Suprapubic skin (tissue), 4 donors: ENCODE measurements around the gene SLC2A4. TPM values are rescaled to one million over a fixed set of nuclear protein-coding genes. Genes with fewer than 3 reads are reported as not detected.
A peak's percentile ranks its signal among the peaks of the same experiment; 100 is the strongest.

Experiments used
- DNase-seq, 2 donors: peaks; one replicate each; pipeline ENCODE4 v3.0.0-alpha.2; 2019; ENCODE audit warnings: low spot score in 2 of 2
- H3K27ac ChIP-seq: fragments of 200-600 bp; sonication (generic); one replicate; pipeline ENCODE4 v1.5.1; 2019
- H3K27me3 ChIP-seq: fragments of 200-600 bp; sonication (generic); one replicate; pipeline ENCODE4 v1.5.1; 2019
- H3K36me3 ChIP-seq: fragments of 200-600 bp; sonication (generic); one replicate; pipeline ENCODE4 v1.5.1; 2019
- H3K4me1 ChIP-seq: fragments of 200-600 bp; sonication (generic); one replicate; pipeline ENCODE4 v1.5.1; 2019
- H3K4me3 ChIP-seq: fragments of 200-600 bp; sonication (generic); one replicate; pipeline ENCODE4 v1.5.1; 2019; ENCODE audit warnings: mild to moderate bottlenecking
- H3K9me3 ChIP-seq: fragments of 200-600 bp; sonication (generic); one replicate; pipeline ENCODE4 v1.5.1; 2019
- EP300 ChIP-seq: sonication (generic); formaldehyde crosslinking; IDR thresholded peaks from one replicate; pipeline ENCODE4 v1.6.1; 2017; ENCODE audit warnings: antibody characterized with exemption
- POLR2A ChIP-seq, 2 donors: fragments of 450-650 bp; IDR thresholded peaks; one replicate each; pipeline ENCODE4 v1.6.1; 2017; ENCODE audit warnings: antibody characterized with exemption in 2 of 2, mild to moderate bottlenecking in 2 of 2, moderate library complexity in 2 of 2
- POLR2AphosphoS5 ChIP-seq, 3 donors: sonication (generic); formaldehyde crosslinking; IDR thresholded peaks; one replicate each; pipeline ENCODE4 v1.6.1; 2017; ENCODE audit warnings: antibody characterized with exemption in 3 of 3
- WGBS: methylation state at CpG from one replicate; pipeline ENCODE4 v1.1.5; 2018; 5-methylcytosine and 5-hydroxymethylcytosine counted together
- total RNA-seq, 4 donors: library from RNA; depleted of rRNA; stranded (reverse); fragments of >200 nt; gene quantifications; one replicate each; pipeline ENCODE4 v1.1.0, GENCODE V29; 2016
- TF ChIP-seq, protein P1 (sequence below), 2 donors: fragments of 200-600 bp in 1 of 2; fragments of 450-650 bp in 1 of 2; sonication (generic) in 1 of 2; IDR thresholded peaks; one replicate each; pipeline ENCODE4 v1.5.1; 2016 to 2019; ENCODE audit warnings: antibody characterized with exemption in 2 of 2, mild to moderate bottlenecking in 1 of 2, moderate library complexity in 1 of 2

Gene SLC2A4
- total RNA-seq = 10 to 100 TPM in 2 of 4 donors, 1 to 10 TPM in 2; 2.4 to 19.4 (median 10.8) TPM

DNA sequence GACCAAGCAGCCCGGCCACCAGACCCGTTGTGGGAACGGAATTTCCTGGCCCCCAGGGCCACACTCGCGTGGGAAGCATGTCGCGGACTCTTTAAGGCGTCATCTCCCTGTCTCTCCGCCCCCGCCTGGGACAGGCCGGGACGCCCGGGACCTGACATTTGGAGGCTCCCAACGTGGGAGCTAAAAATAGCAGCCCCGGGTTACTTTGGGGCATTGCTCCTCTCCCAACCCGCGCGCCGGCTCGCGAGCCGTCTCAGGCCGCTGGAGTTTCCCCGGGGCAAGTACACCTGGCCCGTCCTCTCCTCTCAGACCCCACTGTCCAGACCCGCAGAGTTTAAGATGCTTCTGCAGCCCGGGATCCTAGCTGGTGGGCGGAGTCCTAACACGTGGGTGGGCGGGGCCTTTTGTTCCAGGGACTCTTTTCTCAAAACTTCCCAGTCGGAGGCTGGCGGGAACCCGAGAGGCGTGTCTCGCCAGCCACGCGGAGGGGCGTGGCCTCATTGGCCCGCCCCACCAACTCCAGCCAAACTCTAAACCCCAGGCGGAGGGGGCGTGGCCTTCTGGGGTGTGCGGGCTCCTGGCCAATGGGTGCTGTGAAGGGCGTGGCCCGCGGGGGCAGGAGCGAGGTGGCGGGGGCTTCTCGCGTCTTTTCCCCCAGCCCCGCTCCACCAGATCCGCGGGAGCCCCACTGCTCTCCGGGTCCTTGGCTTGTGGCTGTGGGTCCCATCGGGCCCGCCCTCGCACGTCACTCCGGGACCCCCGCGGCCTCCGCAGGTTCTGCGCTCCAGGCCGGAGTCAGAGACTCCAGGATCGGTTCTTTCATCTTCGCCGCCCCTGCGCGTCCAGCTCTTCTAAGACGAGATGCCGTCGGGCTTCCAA, at the start of gene SLC2A4:
SLC2A4 (plus strand) TSS at position 645 of the 879 bp plus-strand sequence; CDS start at position 862, 217 bp downstream.
- no peak for TF ChIP-seq POLR2AphosphoS5 (IDR thresholded peaks at IDR 0.05)
- no peak for TF ChIP-seq POLR2A (IDR thresholded peaks at IDR 0.05)
- TF ChIP-seq, protein P1, sequence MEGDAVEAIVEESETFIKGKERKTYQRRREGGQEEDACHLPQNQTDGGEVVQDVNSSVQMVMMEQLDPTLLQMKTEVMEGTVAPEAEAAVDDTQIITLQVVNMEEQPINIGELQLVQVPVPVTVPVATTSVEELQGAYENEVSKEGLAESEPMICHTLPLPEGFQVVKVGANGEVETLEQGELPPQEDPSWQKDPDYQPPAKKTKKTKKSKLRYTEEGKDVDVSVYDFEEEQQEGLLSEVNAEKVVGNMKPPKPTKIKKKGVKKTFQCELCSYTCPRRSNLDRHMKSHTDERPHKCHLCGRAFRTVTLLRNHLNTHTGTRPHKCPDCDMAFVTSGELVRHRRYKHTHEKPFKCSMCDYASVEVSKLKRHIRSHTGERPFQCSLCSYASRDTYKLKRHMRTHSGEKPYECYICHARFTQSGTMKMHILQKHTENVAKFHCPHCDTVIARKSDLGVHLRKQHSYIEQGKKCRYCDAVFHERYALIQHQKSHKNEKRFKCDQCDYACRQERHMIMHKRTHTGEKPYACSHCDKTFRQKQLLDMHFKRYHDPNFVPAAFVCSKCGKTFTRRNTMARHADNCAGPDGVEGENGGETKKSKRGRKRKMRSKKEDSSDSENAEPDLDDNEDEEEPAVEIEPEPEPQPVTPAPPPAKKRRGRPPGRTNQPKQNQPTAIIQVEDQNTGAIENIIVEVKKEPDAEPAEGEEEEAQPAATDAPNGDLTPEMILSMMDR (IDR thresholded peaks at IDR 0.05) = no peak
- no peak for TF ChIP-seq EP300
- Histone ChIP-seq H3K9me3 (no peaks in the 10 kb centered on the region), H3K4me1 (peaks cover 34% of the 10 kb centered on the region), H3K36me3 (no peaks in the 10 kb centered on the region), H3K27me3 (peaks cover 3% of the 10 kb centered on the region), H3K27ac (peak within 1 kb of the TSS; percentile 73), H3K4me3 (peak within 1 kb of the TSS; percentile 53)
- peak; percentile 95 for DNase-seq
- WGBS = 0% methylated on average over 32 of the region's 71 CpGs

DNA sequence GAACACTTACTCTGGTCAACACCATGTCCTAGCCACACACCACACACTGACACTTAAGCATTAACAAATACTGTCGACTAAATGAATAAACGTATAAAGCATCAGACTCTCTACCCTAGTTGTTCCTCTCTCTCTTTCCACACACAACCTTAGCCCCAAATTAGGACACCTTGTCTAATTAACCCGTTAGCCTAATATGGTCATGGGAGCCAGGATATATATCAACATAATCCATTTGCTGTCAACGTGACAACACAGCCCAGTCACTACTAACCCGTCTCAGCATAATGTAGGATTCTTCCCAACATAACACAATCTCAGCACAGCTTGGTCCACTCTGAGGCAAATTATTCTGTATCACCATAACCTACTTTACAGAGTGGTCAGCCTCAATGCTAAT, 49.4 kb upstream of the SLC2A4 start:
- no peak for DNase-seq
- Histone ChIP-seq H3K27ac (no peak overlapping the region), H3K4me3 (no peak overlapping the region), H3K4me1 (peaks cover 63% of the 10 kb centered on the region), H3K36me3 (peaks cover 23% of the 10 kb centered on the region), H3K9me3 (no peaks in the 10 kb centered on the region), H3K27me3 (no peaks in the 10 kb centered on the region)
- TF ChIP-seq POLR2A (IDR thresholded peaks at IDR 0.05) (no peak), POLR2AphosphoS5 (IDR thresholded peaks at IDR 0.05) (no peak), EP300 (no peak)
- TF ChIP-seq, protein P1 (IDR thresholded peaks at IDR 0.05) = no peak
- 79% methylated on average over 5 of the region's 5 CpGs for WGBS

DNA sequence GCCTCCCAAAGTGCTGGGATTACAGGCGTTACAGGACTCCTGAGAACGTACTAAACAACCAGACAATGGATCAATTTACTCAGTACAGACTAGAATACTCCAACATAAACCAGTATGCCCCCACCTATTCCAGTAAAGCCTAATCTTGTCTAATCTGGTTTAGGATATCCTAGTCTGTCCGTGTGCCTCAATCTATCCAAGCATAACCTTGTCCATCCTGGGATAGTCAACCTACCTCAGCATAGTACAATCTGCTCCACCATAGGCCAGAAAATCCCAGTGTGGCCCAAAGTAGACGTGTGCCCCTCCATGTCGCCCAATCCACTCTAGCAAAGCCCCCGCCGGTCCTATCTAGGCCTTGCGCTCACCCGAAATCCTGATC, 47.8 kb upstream of the SLC2A4 start:
- H3K4me3 ChIP-seq = peak overlapping the region; percentile 83
- H3K27me3 ChIP-seq = no peaks in the 10 kb centered on the region
- peaks cover 12% of the 10 kb centered on the region for H3K36me3 ChIP-seq
- peak overlapping the region; percentile 87 for H3K27ac ChIP-seq
- peaks cover 66% of the 10 kb centered on the region for H3K4me1 ChIP-seq
- 0% methylated on average over 9 of the region's 9 CpGs for WGBS
- TF ChIP-seq POLR2A (IDR thresholded peaks at IDR 0.05) = no peak
- TF ChIP-seq, protein P1 (IDR thresholded peaks at IDR 0.05) = no peak
- TF ChIP-seq EP300 = no peak
- H3K9me3 ChIP-seq = no peaks in the 10 kb centered on the region
- no peak for DNase-seq

DNA sequence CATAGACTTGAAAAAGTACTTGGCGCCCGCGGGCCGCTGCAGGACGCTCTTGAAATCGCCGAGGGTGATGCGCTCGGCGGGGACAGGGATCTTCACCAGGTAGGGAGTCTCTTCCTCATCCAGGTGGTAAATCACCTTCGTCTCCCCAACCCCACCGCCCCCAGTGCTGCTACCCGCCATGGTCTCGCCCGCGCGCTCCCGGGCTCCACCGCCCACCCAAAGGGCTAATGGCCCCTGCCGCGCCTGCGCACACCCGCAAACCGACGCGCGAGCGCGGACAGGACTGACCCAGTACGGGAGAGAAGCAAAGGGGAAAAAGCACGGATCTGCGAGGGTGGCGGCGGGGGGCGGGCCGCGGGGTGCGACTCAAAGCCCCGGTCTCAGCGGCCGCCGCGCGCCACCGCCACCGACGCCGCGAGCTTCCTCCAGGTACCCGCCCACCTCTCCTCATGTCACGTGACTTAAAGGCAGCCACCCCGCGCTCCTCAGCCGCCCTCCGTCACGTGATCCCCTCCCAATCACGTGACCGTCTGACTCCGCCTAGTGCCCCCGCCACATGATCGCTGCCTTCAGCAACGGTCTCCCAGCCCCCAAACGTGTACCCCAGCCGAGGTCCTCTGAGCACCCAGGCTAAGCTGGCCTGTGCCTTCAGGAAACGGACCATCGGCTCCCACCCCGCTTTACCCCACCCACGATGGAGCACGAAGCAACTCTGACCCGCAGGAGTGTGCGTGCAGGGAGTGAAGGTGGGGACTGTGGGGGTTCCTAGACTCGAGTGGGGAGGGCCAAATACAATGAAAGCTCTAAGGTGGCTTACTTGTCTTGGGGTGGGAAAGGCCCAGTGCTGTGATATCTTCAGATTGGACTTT, 47.2 kb upstream of the SLC2A4 start, which contains the start of gene DVL2:
DVL2 (minus strand) TSS at position 435 of the 869 bp plus-strand sequence; CDS start at position 180, 255 bp downstream.
- peak within 1 kb of the TSS; percentile 87 for H3K27ac ChIP-seq
- H3K9me3 ChIP-seq = no peaks in the 10 kb centered on the region
- H3K27me3 ChIP-seq = no peaks in the 10 kb centered on the region
- peak; percentile 98 to 99 for DNase-seq
- peaks cover 6% of the 10 kb centered on the region for H3K36me3 ChIP-seq
- H3K4me3 ChIP-seq = peak within 1 kb of the TSS; percentile 83
- TF ChIP-seq POLR2AphosphoS5 (IDR thresholded peaks at IDR 0.05) = peak in 2 of 3 donors; percentile 76 to 85
- TF ChIP-seq EP300 = no peak
- peak in 1 of 2 donors; percentile 65 for TF ChIP-seq POLR2A (IDR thresholded peaks at IDR 0.05)
- TF ChIP-seq, protein P1 (IDR thresholded peaks at IDR 0.05) = no peak
- H3K4me1 ChIP-seq = peaks cover 64% of the 10 kb centered on the region
- 2% methylated on average over 13 of the region's 72 CpGs for WGBS
